Mucosa of gallbladder (tissue), 1 donor: Measurements from ENCODE around the gene RACGAP1. TPM values are rescaled to one million over a fixed set of nuclear protein-coding genes. Genes with fewer than 3 reads are reported as not detected.
A peak's percentile ranks its signal among the peaks of the same experiment; 100 is the strongest.

ENCODE experiments used
- DNase-seq: peaks from one replicate; pipeline ENCODE4 v3.0.0-alpha.2; 2020; ENCODE audit warnings: low spot score
- total RNA-seq: library from RNA; stranded (reverse); gene quantifications from one replicate; pipeline ENCODE4 v1.2.1, GENCODE V29; 2021
- donor health status: DM: no; HTN: no; CAD: no.

Gene RACGAP1
- total RNA-seq, 1 donor from 2014 or later = 16.6 TPM

DNA sequence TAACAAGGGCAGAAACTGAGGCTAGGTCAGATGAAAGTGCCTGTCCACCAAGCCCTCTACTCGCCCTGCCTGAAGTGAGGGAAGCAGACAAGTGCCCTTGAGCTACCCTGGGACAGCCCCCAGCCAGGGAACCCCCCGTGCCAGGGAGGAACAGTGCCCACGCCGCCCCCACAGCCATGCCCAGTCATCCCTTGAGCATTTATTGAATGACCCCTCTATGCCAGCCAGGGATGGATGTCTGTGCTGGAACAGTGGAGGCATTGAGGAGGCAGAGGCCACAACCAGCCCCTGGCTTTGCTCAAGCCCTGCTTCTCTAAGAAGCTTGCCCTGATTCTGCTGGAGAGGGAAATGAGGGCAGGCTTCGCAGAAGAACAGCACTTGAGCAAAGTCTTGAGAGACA is 56.3 kb downstream of the RACGAP1 start:
- no peak for DNase-seq

DNA sequence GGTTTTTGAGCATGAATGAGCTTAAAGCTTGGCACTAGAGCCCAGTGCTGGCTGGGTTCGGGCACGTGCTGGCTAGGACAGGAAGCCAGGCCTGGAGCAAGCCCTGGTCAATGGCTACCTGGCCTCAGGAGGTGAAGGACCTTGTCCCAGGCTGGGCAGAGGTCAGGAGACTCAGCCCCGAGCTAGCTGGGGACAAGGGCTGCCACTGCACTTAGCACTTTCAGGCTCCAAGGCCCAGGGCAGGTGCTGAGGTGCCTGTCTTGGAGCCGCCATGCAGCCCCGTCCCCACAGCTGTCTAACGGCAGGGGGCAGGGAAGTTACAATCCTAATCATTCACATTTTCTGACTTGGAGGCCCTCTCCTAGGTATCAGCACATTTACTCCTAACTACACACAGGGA is 56.8 kb downstream of the RACGAP1 start:
- DNase-seq = no peak

DNA sequence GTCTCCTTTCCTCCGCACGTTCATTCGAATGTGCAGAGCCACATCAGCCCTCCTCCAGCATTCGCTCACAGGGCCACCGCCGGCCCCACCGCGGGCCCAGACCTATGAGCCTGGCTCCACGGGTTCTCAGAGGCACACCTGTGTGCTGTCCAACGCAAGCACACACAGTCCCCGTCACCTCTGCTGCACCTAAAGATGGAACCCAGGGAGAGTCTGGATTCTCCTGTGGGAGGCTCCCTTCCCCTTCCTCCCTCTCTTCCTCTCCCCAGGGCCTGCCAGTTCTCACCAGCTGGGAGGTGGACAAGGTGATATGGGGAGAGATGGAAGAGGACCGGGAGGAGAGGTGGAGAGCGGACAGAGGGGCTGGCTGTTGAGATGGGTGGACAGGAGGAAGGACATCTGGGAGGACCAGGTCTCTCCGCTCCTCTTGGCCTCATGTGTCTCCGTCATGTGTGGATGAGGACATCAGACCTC is 57.5 kb downstream of the RACGAP1 start:
- no peak for DNase-seq

DNA sequence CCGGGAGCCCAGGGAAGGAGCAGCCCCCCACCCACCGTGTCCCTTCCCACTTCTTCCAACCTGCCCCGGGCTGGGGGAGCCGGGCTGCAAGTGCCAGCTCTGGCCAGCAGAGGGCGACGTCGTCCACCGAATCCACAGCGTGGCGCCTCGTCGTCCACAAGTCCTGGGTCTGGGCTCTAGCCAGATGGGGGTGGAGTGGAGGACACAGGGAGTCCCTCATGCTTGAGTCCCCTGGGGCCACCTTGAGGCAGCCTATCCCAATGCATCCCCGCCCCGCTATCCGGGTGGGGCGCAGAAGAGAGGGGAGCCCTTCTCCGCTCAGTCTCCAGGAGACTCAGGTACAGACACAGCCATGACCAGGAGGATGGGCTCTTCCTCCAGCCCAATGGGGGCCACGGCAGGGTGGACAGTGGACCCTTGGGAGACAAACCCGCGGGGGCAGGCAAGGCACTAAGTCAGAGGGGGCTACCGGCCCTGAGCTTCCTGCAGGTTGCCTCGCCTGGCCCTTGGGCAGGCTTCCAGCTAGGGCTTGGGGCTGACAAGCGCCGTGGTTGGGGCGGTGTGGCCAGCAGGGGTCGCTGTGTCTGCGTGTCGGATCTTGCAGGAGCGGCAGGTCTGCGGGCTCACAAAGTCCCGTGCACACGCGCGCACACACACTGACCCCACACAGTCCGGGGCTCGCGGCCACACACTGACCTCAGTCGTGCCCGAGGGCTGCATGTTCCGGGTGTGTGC is 58.1 kb downstream of the RACGAP1 start:
- DNase-seq = peak; percentile 93

GRCh38 chr12:49966511-49967041 is 58.7 kb downstream of the RACGAP1 start:
- DNase-seq = no peak

- no peak for DNase-seq
Measured at GRCh38 chr12:49965836-49966235, 59.5 kb downstream of the RACGAP1 start.

GRCh38 chr12:49964849-49965624 is 60.3 kb downstream of the RACGAP1 start:
- DNase-seq = no peak

GRCh38 chr12:49963976-49964815 is 61.1 kb downstream of the RACGAP1 start:
- no peak for DNase-seq

DNA sequence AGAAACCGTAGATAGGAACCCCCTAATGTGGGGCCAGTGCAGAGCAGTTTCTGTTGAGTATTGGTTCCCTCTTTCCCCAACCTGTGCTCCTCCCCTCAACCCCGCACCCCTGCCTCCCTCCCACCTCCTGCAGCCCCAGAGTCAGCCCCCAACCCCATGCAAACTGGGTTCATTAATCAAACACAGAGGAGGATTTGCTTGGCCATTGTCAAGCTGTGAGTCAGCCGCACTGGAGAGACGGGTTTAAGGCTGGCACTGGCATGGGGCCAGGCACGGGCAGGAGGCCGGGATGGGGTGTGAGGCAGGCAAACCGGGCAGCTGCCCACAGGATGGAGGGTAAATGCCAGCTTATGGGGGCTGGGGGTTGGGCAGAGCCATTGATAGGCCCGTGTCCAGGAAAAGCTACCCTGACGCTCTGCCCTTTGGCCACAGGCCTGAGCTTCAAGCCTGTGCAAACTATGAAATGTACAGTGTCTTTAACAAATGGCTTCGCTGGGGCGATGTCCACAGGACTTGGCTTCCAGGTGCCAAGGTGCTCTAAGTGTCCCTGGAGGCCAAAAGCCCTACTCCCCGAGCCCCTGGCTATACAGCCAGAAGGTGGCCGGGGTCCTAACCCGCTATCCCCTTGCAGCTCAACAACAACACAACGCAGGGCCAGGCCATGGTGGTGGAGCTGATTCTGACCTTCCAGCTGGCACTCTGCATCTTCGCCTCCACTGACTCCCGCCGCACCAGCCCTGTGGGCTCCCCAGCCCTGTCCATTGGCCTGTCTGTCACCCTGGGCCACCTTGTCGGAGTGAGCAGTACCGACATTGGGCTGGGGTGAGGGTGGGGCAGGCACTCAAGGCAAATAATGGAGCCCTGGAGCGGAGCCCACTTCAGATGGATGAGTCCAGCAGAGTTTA is 62.2 kb downstream of the RACGAP1 start:
- DNase-seq = peak; percentile 85

DNA sequence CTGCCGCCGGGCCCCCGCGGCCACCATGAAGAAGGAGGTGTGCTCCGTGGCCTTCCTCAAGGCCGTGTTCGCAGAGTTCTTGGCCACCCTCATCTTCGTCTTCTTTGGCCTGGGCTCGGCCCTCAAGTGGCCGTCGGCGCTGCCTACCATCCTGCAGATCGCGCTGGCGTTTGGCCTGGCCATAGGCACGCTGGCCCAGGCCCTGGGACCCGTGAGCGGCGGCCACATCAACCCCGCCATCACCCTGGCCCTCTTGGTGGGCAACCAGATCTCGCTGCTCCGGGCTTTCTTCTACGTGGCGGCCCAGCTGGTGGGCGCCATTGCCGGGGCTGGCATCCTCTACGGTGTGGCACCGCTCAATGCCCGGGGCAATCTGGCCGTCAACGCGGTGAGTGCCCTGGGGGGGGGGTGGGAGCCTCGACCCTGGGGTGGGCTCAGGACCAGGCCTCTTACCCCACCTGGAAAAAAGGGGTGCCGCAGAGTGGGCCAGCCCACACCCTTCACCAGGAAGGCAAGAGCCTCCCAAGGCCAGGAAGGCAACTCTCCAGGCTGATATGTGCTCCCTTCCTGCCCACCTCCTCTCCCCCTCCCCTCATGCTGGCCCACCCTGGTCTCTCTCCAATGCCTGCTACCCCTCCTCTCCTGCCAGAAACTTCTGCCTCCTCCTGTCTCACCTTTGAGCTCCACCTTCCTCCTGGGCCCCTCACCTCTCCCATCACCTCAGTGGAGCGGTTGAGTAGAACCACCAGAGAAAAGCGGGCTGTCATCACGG is 63.1 kb downstream of the RACGAP1 start:
- DNase-seq = no peak

DNA sequence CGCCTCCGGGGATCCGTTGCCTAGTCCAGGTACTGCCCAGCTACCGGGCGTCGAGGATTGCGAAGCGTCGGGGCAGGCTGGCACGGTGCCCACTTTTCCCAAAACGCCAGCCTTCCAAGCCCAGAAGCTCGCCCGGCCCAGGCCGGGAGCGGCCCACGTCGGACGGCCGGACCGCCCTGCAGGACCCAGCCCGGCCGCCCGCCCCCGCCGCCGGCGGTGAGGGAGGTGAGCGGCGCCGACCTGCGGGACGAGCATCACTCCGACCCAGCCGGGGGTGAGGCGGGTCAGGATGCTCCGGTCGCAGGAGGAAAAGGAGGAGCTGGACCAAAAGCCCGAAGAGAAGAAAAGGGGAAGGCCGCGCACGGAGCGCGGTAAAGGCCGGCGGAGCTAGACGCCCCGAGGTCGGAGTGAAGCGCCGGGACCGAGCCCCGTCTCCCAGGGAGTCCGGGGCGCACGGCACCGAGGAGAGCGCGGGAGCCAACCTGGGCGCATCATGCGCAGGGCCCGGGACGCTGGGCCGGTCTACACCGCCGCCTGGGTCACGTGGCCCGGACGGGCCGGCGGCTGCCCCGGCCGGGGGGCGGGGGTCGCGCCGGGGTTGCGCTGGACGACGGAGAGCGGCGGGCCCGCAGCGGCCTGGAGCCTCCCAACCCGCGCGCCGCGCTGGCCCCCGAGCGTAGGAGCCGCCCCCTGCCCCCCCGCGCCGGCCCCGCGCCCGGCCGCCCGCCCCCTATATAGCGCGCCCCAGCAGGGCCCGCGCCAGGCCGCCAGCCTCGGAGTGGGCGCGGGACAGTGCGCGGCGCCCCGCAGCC is 64.0 kb downstream of the RACGAP1 start, which contains the start of gene AQP5:
Gene AQP5 (plus strand): TSS at position 762 of the 812 bp plus-strand sequence. CDS start 146 bp downstream, outside the sequence.
- DNase-seq = no peak

DNA sequence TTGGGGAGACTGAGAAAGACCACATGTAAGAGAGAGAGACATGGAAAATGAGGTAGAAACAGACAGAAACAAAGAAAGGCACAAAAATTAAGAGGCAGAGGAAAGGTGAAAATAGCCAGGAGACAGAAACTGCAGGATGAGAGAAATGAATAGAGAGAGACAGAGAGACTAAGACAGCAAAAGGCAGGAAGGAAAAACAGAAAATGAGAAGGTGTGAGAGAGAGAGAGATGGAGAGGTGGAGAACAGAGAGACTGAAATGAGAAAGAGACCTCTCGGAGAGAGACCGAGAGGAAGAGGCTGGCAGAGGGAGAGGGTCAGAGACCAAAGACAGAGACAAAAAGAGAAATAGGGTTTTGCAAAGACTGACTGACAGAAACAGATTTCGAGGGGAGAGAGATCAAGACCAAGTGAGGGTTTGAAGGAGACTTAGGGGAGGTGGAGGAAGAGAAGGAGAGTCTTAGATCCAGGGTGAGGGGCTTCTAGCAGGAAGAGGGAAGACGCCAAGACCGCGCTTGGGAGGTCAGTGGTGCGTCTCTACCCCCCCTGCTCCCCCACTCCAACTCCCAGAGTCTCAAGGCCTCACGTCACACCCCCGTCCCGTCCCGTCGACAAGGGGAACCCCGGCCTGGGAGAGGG is 64.7 kb downstream of the RACGAP1 start:
- no peak for DNase-seq

DNA sequence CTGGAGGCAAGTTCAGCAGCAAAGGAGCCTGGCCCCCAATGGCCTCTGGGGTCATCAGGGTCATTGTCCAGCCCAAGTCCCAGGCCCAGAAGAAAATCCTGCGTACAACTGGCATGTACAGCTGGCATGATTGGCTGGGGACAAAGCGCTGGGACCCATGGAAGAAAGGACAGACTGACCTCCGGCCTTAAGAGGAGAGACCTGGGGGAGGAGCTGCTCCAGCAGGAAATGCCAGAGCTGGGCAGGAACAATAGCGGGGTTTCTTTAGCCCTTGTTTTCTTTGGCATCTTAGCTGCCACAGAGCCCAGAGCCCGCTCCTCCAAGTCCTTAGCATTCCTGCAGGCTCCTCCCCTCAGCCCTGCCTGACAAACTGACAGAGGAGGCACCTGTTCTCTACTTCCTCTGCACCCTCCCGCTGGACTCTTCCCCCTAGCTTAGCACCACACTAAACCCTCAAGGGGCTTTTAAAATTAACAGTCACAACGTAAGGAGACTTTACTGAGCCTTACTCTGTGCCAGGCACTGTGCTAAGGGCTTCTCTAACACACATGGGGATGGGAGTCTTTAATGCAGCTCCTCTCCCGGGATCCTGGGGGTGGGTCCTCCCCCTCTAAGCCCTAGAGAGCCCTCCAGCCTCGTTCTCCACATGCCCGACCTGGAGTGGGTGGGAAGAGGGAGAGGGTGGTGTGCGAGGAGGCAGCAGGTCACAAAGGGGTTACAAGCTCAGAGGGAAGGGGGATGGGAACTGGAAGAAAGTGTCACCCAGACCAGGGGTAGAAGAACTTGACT is 65.4 kb downstream of the RACGAP1 start:
- peak; percentile 76 for DNase-seq

DNA sequence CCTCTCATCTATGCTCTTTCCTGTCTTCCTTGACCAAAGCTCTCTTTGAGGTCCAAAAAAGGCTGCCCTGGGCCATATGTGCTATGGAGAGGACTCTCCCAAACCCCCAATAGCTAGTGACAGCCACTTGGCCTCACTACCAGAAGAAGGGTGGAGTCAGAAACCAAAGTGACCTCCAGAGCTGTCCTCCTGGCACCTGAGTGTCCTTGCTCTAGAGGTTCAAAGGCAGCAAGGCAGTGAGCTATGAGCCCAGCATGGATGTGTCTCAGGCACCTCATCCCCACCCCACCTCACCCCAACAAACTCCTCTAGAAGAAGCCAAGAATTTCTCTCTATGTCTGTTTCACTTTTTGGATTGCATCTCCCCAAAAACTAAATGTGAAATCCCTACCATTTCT is 67.7 kb downstream of the RACGAP1 start:
- DNase-seq = no peak

DNA sequence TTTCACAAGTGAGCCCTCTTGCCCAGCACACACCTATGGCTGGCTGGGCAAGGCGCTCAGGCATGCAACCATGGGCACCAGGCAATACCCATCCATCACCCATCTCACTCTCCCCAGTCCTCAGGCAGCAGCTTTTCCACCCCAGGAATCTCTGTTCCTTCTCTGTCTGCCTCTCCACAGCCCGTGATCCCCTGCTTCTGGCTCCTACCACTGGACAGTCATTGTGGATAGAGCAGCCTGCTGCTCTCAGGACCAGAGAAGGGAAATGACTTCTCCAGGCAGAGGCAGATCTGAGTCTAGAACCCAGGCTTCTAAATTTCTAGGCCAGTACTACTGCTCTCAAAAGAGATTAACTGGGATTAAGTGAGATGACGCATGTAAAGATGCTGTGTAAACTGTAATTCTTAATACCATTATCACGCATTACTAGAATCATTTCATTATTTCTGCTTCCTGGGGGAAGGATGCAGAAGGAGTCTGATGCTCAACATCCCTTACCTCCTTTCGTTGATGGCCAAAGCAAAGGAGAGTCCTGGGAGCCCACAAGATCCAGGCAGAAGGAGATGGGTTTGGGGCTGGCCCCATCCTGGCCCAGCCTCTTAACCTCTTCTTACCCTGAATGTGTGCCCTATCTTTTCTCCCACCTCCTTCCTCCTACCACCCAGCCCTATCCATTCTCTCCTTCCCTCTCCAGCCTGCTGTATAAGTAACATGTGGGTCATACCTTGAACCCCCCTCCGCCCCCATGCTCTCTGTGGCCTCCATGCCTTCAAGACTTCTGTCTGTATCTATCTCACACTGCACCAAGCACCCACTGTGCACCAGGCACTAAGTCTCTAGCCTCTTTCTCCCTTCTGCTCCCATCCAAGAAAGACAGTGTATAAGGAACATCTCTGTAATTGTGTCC is 68.4 kb downstream of the RACGAP1 start:
- no peak for DNase-seq

DNA sequence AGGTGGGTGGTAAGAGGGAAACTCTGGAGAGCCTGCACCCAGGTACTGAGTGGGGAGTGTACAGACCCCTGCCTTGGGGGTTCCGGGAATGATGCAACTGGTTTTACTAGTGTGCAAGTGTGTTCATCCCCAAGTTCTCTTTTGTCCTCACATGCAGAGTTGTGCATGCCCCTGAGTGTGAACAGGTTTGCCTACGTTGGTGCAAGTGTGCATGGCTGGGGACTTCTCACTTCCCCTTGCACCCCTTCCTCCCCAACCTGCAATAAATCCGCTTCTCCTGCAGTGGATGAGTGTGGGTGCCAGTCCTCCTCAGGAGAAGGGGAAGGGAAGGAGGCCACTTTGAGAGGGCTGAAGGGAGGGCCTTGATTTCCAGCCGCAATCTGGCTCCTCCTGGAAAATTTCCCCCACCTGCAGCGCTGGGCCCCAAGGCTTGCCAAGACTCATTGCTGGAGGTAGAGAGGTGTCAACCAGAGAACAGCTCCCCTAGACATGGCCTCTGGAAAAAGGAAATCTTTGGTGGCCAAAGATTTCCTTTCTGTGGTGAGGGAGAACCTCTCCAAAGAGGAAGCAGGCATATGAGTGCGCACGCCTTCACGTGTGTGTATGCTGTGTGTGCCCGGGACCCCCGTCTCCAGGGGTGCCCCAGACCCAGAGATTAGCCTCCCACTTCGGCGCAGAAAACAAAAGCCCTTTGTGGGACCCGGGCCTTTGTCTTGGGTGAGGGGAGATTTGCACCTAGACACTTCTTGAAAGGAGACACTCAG is 69.2 kb downstream of the RACGAP1 start:
- DNase-seq = no peak
